A549 (cell line): ENCODE data around the gene LAMP5. TPM values are rescaled to one million over a fixed set of nuclear protein-coding genes. Genes with fewer than 3 reads are reported as not detected.

ENCODE experiments used
- ATAC-seq, 2 experiments: fragments of 200-7000 bp in 1 of 2; fragments of >200 bp in 1 of 2; cut with Nextera tagmentation in 1 of 2; cut with Tn5 transposase in 1 of 2; 3 replicates each; pipeline versions ENCODE4 v1.8.0 to v1.9.1; 2018 to 2020; ENCODE audit warnings: mild to moderate bottlenecking in 1 of 2, moderate library complexity in 1 of 2
- CTCF ChIA-PET: fragments of 300-600 bp; sonication (Branson Sonifier 250); formaldehyde crosslinking; extraction: SDS; loops from one replicate; lab custom pipeline; 2021; ENCODE audit warnings: antibody characterized with exemption, inconsistent platforms; lab: Yijun Ruan, JAX
- POLR2A ChIA-PET: fragments of 350-600 bp; formaldehyde crosslinking; extraction: SDS; loops from one replicate; lab custom pipeline; 2021; ENCODE audit warnings: antibody characterized with exemption, inconsistent platforms; lab: Yijun Ruan, JAX
- DNase-seq, 2 experiments: peaks; one replicate each; pipeline versions ENCODE4 v3.0.0 to v3.0.0-alpha.2; 2011 to 2016; ENCODE audit warnings: low read depth in 1 of 2, low spot score in 1 of 2
- FAIRE-seq: peaks from 2 replicates; lab custom pipeline; 2011; peaks lifted over from hg19 to GRCh38; lab: Jason Lieb, UNC
- H3K27ac ChIP-seq, 2 experiments: fragments of >200 bp; sonication (Bioruptor Twin); formaldehyde crosslinking; 3 replicates each; pipeline ENCODE4 v1.5.1; 2016 to 2017
- H3K4me1 ChIP-seq: fragments of >200 bp; sonication (Bioruptor Twin); formaldehyde crosslinking; 3 replicates; pipeline ENCODE4 v1.6.1; 2016
- H3K4me2 ChIP-seq: fragments of >200 bp; sonication (Bioruptor Twin); formaldehyde crosslinking; 3 replicates; pipeline ENCODE4 v1.6.1; 2016
- H3K4me3 ChIP-seq: fragments of >200 bp; sonication (Bioruptor Twin); formaldehyde crosslinking; 3 replicates; pipeline ENCODE4 v1.5.1; 2016
- H3K9me3 ChIP-seq: fragments of >200 bp; sonication (Bioruptor Twin); formaldehyde crosslinking; 3 replicates; pipeline ENCODE4 v1.6.1; 2016
- CBX8 ChIP-seq: fragments of 200-600 bp; sonication (generic); IDR thresholded peaks from 2 replicates; pipeline ENCODE4 v1.6.1; 2016
- CHD2 ChIP-seq: fragments of 150-350 bp; IDR thresholded peaks from 2 replicates; pipeline ENCODE4 v1.6.1; 2014; ENCODE audit warnings: low read length; ENCODE audit not compliant: partially characterized antibody
- EP300 ChIP-seq, 2 experiments: fragments of >200 bp; sonication (Bioruptor Twin); formaldehyde crosslinking; IDR thresholded peaks; 2 replicates in 1 of 2; 3 replicates in 1 of 2; pipeline ENCODE4 v1.6.1; 2016 to 2017
- ESRRA ChIP-seq: fragments of 150-350 bp; IDR thresholded peaks from 2 replicates; pipeline ENCODE4 v1.6.1; 2014; ENCODE audit warnings: mild to moderate bottlenecking, low read length, borderline replicate concordance
- FOSB ChIP-seq: fragments of 250-450 bp; sonication (Bioruptor Pico); IDR thresholded peaks from 2 replicates; pipeline ENCODE4 v1.5.0; 2020; ENCODE audit warnings: mild to moderate bottlenecking, moderate library complexity
- FOSL2 ChIP-seq, 2 experiments: fragments of 450-650 bp in 1 of 2; fragments of >200 bp in 1 of 2; sonication (Bioruptor Twin) in 1 of 2; formaldehyde crosslinking; IDR thresholded peaks; 2 replicates each; pipeline versions ENCODE4 v1.5.0 to v1.6.1; 2016 to 2020; ENCODE audit warnings: mild to moderate bottlenecking in 1 of 2, moderate library complexity in 1 of 2
- GATA3 ChIP-seq: IDR thresholded peaks from 2 replicates; pipeline ENCODE4 v1.6.1; 2012; ENCODE audit warnings: borderline replicate concordance
- HOXA7 ChIP-seq: fragments of 250-450 bp; sonication (Bioruptor Pico); IDR thresholded peaks from 2 replicates; pipeline ENCODE4 v1.5.0; 2020; ENCODE audit warnings: mild to moderate bottlenecking, moderate library complexity
- MAZ ChIP-seq: fragments of 150-350 bp; IDR thresholded peaks from 2 replicates; pipeline ENCODE4 v1.6.1; 2014; ENCODE audit warnings: antibody characterized with exemption, low read depth, low read length, borderline replicate concordance
- NPAS2 ChIP-seq: fragments of 250-450 bp; sonication (Bioruptor Pico); IDR thresholded peaks from 2 replicates; pipeline ENCODE4 v1.8.0; 2022; ENCODE audit warnings: mild to moderate bottlenecking, moderate library complexity, borderline replicate concordance
- NR3C1 ChIP-seq: fragments of >200 bp; sonication (Bioruptor Twin); formaldehyde crosslinking; IDR thresholded peaks from 3 replicates; pipeline ENCODE4 v1.6.1; 2017
- PHF8 ChIP-seq: fragments of 200-600 bp; sonication (generic); IDR thresholded peaks from 2 replicates; pipeline ENCODE4 v1.6.1; 2016; ENCODE audit warnings: low read depth, mild to moderate bottlenecking, antibody characterized with exemption, moderate library complexity, borderline replicate concordance
- POLR2A ChIP-seq: IDR thresholded peaks from 2 replicates; pipeline ENCODE4 v1.6.1; 2012; ENCODE audit warnings: mild to moderate bottlenecking, low read length
- POLR2AphosphoS2 ChIP-seq: conservative IDR thresholded peaks from 2 replicates; pipeline ENCODE4 v1.6.1; 2012; ENCODE audit warnings: low read length, improper control_type of control experiment, inconsistent platforms
- RAD21 ChIP-seq, 2 experiments: fragments of >200 bp in 1 of 2; sonication (Bioruptor Twin) in 1 of 2; formaldehyde crosslinking in 1 of 2; IDR thresholded peaks in 1 of 2; conservative IDR thresholded peaks in 1 of 2; 2 replicates in 1 of 2; 3 replicates in 1 of 2; pipeline ENCODE4 v1.6.1; 2012 to 2018; ENCODE audit warnings: inconsistent platforms in 1 of 2
- RARB ChIP-seq: fragments of 250-450 bp; sonication (Bioruptor Pico); IDR thresholded peaks from 2 replicates; pipeline ENCODE4 v1.8.0; 2021; ENCODE audit warnings: mild to moderate bottlenecking, moderate library complexity
- SREBF2 ChIP-seq: fragments of 450-650 bp; IDR thresholded peaks from 2 replicates; pipeline ENCODE4 v1.6.1; 2014; ENCODE audit warnings: mild to moderate bottlenecking, moderate library complexity
- TFCP2L1 ChIP-seq: fragments of 250-450 bp; sonication (Bioruptor Pico); IDR thresholded peaks from 2 replicates; pipeline ENCODE4 v1.5.0; 2021; ENCODE audit warnings: mild to moderate bottlenecking
- TP53 ChIP-seq: fragments of 250-450 bp; sonication (Bioruptor Pico); IDR thresholded peaks from 2 replicates; pipeline ENCODE4 v1.5.0; 2021; ENCODE audit warnings: mild to moderate bottlenecking, moderate library complexity
- ZC3H11A ChIP-seq: fragments of 450-650 bp; IDR thresholded peaks from 2 replicates; pipeline ENCODE4 v1.6.1; 2014; ENCODE audit warnings: antibody characterized with exemption, mild to moderate bottlenecking
- ZFP36 ChIP-seq: fragments of 450-650 bp; IDR thresholded peaks from 2 replicates; pipeline ENCODE4 v1.6.1; 2014; ENCODE audit warnings: borderline replicate concordance; ENCODE audit not compliant: partially characterized antibody
- ZNF302 ChIP-seq: fragments of 250-450 bp; sonication (Bioruptor Pico); IDR thresholded peaks from 2 replicates; pipeline ENCODE4 v1.9.0; 2021; ENCODE audit warnings: inconsistent platforms, mild to moderate bottlenecking, moderate library complexity
- ZSCAN20 ChIP-seq: fragments of 250-450 bp; sonication (Bioruptor Pico); IDR thresholded peaks from 2 replicates; pipeline ENCODE4 v1.8.0; 2022; ENCODE audit warnings: mild to moderate bottlenecking, moderate library complexity
- WGBS: methylation state at CpG from one replicate; pipeline ENCODE4 v1.1.6; 2017; ENCODE audit errors: missing lambda C conversion rate; 5-methylcytosine and 5-hydroxymethylcytosine counted together
- polyA plus RNA-seq, 4 experiments: library from polyadenylated mRNA; depleted of rRNA in 3 of 4; stranded (reverse); fragments of >200 nt; fragmentation: RNase III in 1 of 4; extraction: RNeasy Plus Mini Kit Qiagen cat#74134 plus additional on column Dnase treatment in 1 of 4; gene quantifications; 2 replicates in 3 of 4; 3 replicates in 1 of 4; pipeline ENCODE4 v1.2.3, GENCODE V29; 2011 to 2017
- TF ChIP-seq, protein P1 (sequence below): fragments of 200-600 bp; sonication (generic); IDR thresholded peaks from 2 replicates; pipeline ENCODE4 v1.6.1; 2016; ENCODE audit warnings: antibody characterized with exemption, mild to moderate bottlenecking, moderate library complexity
- TF ChIP-seq, protein P2 (sequence below): fragments of >200 bp; sonication (Bioruptor Twin); formaldehyde crosslinking; IDR thresholded peaks from 3 replicates; pipeline ENCODE4 v1.5.1; 2016
- TF ChIP-seq, protein P3 (sequence below): IDR thresholded peaks from 2 replicates; pipeline ENCODE4 v1.6.1; 2012; ENCODE audit warnings: low read depth, borderline replicate concordance
- TF ChIP-seq, protein P4 (sequence below): fragments of 150-350 bp; IDR thresholded peaks from 2 replicates; pipeline ENCODE4 v1.6.1; 2014; ENCODE audit warnings: low read depth, mild to moderate bottlenecking, low read length

Gene LAMP5
- polyA plus RNA-seq, 2 of the 4 experiments (the other 2 are of a cell fraction) = 0.04 to 0.12 TPM

DNA sequence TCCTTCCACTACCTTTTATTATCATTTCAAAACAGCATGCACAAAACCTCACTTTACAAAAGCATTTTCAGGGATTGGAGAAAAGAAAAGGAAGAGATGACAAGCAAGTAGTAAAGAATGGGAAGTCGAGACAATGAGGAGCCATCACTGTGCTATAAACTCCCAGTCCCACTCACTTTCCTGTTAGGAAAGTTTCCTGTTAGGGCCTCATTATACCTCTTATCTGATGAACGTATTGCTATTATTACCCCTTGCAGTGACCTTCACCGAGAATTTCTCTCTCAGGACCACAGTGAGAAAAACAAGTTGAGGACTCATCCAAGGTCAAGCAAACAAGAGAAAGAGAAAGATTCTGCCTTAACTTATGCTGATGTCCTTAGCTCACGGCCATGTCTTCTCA lies 28.8 kb downstream of the LAMP5 start:
- WGBS = 47% methylated on average over 4 of the region's 4 CpGs
- FAIRE-seq = no peak

DNA sequence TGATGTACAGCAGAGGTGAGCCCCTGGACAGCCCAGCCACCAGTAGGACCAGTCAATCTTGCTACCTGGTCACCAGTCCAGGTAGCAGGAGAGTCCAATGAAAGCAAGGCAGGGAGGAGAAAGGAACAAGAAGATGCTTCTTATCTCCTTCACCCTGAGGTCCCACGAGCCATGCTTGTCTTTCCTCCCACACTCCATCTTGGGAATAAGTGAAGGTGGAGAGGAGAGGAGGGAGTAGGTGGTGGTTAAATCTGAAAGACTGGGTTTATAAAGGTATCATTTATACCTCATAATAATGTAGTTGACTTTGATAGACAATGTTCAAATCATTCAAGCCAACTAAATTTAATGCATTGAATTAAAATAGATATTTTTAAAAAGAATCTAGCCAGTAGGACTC lies 35.9 kb downstream of the LAMP5 start:
- CTCF ChIA-PET = no interaction called here
- Histone ChIP-seq H3K4me2 (no peak overlapping the region), H3K4me1 (peaks cover 7% of the 10 kb centered on the region), H3K9me3 (no peaks in the 10 kb centered on the region), H3K4me3 (no peak overlapping the region), H3K27ac (no peak overlapping the region)
- 65% methylated on average over 1 of the region's 1 CpG for WGBS
- no peak for FAIRE-seq
- no peak for TF ChIP-seq ESRRA
- TF ChIP-seq GATA3 = no peak
- TF ChIP-seq MAZ = no peak
- TF ChIP-seq NR3C1 = no peak
- TF ChIP-seq, protein P1, sequence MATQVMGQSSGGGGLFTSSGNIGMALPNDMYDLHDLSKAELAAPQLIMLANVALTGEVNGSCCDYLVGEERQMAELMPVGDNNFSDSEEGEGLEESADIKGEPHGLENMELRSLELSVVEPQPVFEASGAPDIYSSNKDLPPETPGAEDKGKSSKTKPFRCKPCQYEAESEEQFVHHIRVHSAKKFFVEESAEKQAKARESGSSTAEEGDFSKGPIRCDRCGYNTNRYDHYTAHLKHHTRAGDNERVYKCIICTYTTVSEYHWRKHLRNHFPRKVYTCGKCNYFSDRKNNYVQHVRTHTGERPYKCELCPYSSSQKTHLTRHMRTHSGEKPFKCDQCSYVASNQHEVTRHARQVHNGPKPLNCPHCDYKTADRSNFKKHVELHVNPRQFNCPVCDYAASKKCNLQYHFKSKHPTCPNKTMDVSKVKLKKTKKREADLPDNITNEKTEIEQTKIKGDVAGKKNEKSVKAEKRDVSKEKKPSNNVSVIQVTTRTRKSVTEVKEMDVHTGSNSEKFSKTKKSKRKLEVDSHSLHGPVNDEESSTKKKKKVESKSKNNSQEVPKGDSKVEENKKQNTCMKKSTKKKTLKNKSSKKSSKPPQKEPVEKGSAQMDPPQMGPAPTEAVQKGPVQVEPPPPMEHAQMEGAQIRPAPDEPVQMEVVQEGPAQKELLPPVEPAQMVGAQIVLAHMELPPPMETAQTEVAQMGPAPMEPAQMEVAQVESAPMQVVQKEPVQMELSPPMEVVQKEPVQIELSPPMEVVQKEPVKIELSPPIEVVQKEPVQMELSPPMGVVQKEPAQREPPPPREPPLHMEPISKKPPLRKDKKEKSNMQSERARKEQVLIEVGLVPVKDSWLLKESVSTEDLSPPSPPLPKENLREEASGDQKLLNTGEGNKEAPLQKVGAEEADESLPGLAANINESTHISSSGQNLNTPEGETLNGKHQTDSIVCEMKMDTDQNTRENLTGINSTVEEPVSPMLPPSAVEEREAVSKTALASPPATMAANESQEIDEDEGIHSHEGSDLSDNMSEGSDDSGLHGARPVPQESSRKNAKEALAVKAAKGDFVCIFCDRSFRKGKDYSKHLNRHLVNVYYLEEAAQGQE = no peak
- no peak for TF ChIP-seq POLR2A
- TF ChIP-seq, protein P2, sequence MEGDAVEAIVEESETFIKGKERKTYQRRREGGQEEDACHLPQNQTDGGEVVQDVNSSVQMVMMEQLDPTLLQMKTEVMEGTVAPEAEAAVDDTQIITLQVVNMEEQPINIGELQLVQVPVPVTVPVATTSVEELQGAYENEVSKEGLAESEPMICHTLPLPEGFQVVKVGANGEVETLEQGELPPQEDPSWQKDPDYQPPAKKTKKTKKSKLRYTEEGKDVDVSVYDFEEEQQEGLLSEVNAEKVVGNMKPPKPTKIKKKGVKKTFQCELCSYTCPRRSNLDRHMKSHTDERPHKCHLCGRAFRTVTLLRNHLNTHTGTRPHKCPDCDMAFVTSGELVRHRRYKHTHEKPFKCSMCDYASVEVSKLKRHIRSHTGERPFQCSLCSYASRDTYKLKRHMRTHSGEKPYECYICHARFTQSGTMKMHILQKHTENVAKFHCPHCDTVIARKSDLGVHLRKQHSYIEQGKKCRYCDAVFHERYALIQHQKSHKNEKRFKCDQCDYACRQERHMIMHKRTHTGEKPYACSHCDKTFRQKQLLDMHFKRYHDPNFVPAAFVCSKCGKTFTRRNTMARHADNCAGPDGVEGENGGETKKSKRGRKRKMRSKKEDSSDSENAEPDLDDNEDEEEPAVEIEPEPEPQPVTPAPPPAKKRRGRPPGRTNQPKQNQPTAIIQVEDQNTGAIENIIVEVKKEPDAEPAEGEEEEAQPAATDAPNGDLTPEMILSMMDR = no peak
- no peak for TF ChIP-seq CHD2
- TF ChIP-seq TP53 (CRISPR knock-in tag) = no peak
- no peak for TF ChIP-seq NPAS2 (CRISPR knock-in tag)
- no peak for TF ChIP-seq FOSB (CRISPR knock-in tag)
- no peak for TF ChIP-seq POLR2AphosphoS2
- TF ChIP-seq ZSCAN20 (CRISPR knock-in tag) = no peak
- TF ChIP-seq RARB (CRISPR knock-in tag) = no peak
- no peak for TF ChIP-seq ZNF302 (CRISPR knock-in tag)
- TF ChIP-seq ZC3H11A = no peak
- no peak for TF ChIP-seq ZFP36
- TF ChIP-seq PHF8 = no peak
- TF ChIP-seq CBX8 = no peak
- no peak for DNase-seq
- POLR2A ChIA-PET = no interaction called here
- no peak for ATAC-seq

More for the DNA sequence above, 28.8 kb downstream of the LAMP5 start:
- Histone ChIP-seq H3K4me2 (no peak overlapping the region), H3K27ac (no peak overlapping the region), H3K4me3 (no peak overlapping the region), H3K4me1 (no peaks in the 10 kb centered on the region), H3K9me3 (no peaks in the 10 kb centered on the region)
- CTCF ChIA-PET = interaction anchor here (1.2 kb wide), 1 partner anchor 67 kb away, joined by 3 read pairs; no protein-coding TSS in a partner anchor
- no peak for ATAC-seq
- POLR2A ChIA-PET = no interaction called here
- no peak for DNase-seq
- TF ChIP-seq SREBF2 (no peak), FOSL2 (IDR thresholded peaks at IDR 0.05) (no peak), FOSL2 (CRISPR knock-in tag; IDR thresholded peaks at IDR 0.05) (no peak), HOXA7 (CRISPR knock-in tag) (no peak), ESRRA (no peak), TP53 (CRISPR knock-in tag) (no peak), EP300 (IDR thresholded peaks at IDR 0.05) (no peak), RAD21 (conservative IDR thresholded peaks at IDR 0.05 in 1 of 2, IDR thresholded peaks at IDR 0.05 in 1 of 2) (no peak), TFCP2L1 (no peak)
- TF ChIP-seq, protein P3, sequence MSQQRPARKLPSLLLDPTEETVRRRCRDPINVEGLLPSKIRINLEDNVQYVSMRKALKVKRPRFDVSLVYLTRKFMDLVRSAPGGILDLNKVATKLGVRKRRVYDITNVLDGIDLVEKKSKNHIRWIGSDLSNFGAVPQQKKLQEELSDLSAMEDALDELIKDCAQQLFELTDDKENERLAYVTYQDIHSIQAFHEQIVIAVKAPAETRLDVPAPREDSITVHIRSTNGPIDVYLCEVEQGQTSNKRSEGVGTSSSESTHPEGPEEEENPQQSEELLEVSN = no peak
- TF ChIP-seq, protein P4, sequence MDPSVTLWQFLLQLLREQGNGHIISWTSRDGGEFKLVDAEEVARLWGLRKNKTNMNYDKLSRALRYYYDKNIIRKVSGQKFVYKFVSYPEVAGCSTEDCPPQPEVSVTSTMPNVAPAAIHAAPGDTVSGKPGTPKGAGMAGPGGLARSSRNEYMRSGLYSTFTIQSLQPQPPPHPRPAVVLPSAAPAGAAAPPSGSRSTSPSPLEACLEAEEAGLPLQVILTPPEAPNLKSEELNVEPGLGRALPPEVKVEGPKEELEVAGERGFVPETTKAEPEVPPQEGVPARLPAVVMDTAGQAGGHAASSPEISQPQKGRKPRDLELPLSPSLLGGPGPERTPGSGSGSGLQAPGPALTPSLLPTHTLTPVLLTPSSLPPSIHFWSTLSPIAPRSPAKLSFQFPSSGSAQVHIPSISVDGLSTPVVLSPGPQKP = no peak
- TF ChIP-seq, protein P2 = no peak
- TF ChIP-seq, all 56 proteins: peak for 0
